Stimulated activated CD8-positive, alpha-beta memory T cell treated with anti-CD3 and anti-CD28 coated beads, Interleukin-4, amount 100 ng/mL, for 1 hour (primary cell): ENCODE data around the gene CES2.
A peak's percentile ranks its signal among the peaks of the same experiment; 100 is the strongest.
"Not testable (repeated sequence)": the region's sequence is repeated elsewhere in the genome, so short reads cannot be mapped to it uniquely, and the experiment has no call there.

Source experiments
- DNase-seq, 2 donors: peaks; one replicate each; pipeline ENCODE4 v3.0.0-alpha.2; 2020; ENCODE audit warnings: low read depth in 2 of 2, low spot score in 1 of 2

CES2 gene

DNA sequence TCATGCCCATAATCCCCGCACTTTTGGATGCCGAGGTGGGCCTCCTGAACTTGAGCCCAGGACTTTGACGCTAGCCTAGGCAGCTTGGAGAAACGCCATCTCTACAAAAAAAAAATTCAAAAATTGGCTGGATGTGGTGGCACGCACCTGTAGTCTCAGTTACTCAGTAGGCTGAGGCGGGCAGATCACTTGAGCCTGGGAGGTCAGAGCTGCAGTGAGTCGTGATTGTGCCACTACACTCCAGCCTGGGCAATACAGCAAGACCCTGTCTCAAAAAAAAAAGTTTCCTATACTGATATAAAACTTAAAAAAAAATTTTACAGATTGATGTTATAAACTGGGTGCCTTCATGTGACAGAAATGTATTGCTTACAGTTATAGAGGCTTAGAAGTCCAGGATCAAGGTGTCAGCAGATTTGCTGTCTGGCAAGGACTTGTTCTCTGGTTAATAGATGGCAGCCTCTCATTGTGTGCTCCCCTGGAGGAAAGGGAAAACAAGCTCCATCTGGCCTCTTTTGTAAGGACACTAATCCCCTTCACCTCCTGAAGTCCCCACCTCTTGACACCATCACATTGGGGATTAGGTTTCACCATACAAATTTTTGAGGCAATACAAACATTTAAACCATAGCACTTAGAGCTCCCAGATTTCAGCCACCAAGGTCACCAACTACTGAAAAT, 17.3 kb downstream of the CES2 start:
- no peak for DNase-seq

DNA sequence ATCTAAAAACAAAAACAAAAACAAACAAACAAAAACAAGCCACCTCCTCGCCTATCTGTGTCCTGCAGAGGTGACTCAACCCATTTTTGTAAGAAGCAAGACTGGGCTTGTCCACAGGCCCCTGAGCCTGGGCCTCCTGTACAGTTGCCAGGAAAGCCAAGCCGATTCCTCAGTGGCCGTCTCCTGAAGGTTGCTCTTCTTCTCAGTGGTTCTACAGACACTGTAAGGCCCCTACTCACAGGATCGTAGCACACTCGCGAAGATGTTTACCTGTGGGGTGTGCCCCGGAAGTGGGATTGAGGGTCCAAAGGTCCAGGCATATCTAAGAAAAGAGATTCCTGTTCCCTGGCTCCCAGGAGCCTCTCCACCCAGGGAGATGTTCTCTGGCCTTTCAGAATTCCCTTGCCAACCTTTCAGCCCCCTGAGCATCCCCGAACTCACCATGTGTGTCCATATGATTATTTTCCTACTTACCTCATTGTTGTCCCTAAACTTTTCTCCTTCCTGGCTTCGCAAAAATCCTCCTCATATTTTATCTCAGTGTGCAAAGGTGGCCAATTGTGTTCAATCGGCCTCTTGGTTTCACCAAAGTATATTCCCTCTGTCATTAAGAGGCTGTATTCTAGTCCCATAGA, 18.3 kb downstream of the CES2 start:
- no peak for DNase-seq

DNA sequence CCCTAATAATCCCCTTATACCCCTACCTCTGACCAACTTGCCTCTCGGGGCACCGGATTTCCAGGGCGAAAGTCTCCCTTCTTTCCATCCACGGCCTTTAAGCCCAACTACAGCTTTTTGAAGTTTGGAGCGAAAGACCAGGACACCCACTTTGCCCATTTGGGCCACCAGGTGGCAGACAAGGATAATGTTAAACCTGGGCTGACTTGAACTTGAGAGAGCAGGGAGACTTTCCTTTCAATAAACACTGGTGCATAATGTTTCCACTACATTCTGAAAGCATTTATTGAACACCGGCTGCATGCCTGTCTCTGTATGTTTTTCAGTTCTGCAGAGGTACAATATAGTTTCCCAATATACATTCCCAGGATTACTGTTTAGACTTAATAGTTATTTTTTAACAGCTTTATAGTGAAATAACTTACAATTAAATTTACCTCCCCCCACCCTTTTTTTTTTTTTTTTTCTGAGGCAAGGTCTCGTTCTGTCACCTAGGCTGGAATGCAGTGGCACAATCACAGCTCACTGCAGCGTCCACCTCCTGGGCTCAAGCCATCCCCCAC, 18.9 kb downstream of the CES2 start:
- DNase-seq = peak; percentile 33 to 50

DNA sequence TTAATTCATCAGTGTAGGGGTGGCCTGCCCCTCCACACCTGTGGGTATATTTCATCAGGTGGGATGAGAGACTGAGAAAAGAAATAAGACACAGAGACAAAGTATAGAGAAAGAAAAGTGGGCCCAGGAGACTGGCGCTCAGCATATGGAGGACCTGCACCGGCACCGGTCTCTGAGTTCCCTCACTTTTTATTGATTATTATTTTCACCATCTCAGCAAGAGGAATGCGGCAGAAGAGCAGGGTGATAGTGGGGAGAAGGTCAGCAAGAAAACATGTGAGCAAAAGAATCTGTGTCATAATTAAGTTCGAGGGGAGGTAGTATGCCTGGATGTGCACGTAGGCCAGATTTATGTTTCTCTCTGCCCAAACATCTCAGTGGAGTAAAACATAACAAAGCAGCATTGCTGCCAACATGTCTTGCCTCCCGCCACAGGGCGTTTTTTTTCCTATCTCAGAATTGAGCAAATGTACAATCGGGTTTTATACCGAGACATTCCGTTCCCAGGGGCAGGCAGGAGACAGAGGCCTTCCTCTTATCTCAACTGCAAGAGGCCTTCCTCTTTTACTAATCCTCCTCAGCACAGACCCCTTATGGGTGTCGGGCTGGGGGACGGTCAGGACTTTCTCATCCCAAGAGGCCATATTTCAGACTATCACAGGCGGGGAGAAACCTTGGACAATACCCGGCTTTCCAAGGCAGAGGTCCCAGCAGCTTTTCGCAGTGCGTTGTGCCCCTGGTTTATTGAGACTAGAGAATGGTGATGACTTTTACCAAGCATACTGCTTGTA, 20.2 kb downstream of the CES2 start:
- not testable (repeated sequence) for DNase-seq

DNA sequence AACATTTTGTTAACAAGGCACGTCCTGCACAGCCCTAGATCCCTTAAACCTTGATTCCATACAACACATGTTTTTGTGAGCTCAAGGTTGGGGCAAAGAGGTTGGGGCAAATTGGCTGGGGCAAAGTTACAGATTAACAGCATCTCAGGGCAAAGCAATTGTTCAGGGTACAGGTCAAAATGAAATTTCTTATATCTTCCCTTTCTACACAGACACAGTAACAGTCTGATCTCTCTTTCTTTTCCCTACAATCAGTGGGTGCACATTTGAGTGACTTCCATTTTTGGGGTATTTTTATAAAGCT, 20.8 kb downstream of the CES2 start:
- DNase-seq = not testable (repeated sequence)

DNA sequence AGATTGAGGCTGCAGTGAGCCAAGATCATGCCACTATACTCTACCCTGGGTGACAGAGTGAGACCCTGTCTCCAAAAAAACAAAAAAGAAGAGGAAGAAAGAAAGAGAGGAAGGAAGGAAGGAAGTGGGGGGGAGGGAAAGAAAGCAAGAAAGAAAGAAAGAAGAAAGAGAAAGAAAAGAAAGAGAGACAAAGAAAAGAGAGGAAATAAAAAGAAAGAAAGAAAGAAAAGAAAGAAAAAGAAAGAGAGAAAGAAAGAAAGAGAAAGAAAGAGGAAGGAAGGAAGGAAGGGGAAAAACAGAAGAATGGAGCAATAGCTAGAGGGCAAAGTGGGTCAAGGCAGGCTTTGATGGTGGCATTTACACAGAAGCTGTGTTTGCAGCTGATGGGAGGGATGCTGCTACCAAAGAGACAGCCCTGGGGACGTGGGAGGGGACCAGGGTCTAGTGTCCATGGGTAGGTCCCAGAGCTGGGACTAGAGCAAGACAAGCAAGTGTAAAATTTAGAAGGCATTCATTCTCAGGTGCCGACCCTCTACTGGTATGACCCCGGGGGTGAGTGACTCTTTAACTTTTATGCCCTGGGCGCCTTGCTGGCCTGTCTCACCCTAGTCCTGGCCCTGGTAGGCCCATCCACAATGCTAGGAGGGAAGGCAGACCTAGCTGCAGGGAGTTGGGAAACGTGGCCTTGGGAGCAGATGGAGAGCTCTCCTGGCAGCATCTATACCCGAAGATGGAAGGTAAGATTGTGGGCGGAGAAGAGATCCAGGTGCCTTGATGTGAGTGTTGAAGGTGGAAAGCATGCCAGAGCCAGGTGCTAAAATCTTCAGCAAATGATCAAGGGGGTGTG, 23.8 kb downstream of the CES2 start:
- DNase-seq = no peak

DNA sequence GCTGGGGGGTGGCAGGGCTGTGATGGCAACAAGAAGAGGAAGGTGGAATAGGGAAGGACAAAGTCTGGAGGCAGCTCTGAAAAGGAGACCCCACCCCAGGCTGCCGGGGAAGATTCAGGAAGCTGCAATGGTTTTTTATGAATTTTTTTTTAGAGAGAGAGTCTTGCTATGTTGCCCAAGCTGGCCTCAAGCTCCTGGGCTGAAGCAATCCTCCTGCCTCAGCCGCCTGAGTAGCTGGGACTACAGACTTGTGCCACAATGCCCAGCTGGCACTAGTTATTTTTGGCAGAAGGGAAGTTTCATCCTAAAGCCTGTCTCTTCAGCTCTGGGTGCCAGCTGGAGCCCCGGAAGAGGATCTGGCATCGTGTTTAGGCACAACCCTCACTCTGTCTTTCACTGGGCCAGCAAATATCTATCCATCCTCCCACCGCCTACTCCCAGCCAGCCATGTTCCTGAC, 24.4 kb downstream of the CES2 start:
- DNase-seq = no peak

DNA sequence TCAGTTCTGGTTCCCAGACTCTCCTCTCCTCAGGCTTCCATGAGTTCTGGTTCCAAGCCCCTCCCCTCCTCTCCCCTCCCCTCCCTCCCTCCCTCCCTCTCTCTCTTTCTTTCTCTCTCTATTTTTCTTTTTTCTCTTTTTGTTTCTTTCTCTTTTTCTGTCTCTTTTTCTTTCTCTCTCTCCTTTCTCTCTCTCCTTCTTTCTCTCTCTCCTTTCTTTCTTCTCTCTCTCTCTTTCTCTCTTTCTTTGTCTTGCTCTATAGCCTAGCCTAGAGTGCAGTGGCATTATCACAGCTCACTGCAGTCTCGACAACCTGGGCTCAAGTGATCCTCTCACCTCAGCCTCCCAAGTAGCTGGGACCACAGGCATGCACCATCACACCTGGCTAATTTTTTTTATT, 25.0 kb downstream of the CES2 start:
- no peak for DNase-seq

DNA sequence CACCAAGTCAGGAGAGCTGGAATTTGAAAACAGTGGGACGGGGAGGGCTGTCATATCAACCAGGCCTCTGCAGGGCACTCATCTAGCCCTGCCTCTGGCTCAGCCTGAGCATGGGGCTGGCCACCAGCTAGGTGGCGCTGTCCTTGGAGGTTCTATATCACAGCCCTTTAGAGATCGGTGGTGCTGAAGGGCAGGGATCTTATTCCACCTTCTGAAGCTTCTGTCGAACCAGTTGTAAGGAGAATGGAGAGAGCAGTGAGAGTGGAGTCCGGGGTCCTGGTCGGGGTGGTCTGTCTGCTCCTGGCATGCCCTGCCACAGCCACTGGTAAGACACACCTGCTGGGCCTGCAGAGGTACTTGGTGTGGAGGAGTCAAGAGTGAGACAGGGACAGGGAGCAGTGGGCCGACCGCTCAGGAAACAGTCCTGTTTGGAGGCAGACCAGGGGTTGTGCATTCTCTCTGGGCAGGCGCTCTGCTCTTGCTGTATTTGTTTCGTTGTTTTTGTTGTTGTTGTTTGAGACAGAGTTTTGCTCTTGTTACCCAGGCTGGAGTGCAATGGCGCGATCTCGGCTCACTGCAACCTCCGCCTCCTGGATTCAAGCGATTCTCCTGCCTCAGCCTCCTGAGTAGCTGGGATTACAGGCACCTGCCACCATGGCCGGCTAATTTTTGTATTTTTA, 25.9 kb downstream of the CES2 start, which contains the start of gene CES3:
Gene CES3, plus strand, starts transcription at position 202 of the 680 bp plus-strand sequence. Its CDS starts 42 bp downstream, at position 244.
- DNase-seq = peak in 1 of 2 donors; percentile 29

DNA sequence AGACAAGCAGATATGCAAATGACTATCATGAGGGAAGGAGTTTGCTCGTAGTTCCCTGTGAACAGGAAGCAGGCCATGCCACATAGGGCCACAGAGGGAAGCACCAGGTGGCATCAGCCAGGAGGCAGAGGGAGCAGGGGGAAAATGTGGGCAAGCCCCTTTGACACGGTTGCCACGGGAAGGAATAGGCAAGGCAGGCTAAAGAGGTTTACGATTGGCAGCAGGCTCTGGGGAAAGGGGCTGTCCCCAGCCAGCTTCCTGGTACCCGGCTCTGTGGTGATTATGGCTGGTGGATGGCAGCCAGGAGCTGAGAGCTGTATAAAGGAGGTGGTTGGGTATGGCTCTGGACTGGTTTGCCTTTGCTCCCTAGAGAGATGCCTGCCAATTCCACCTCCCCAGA, 26.6 kb downstream of the CES2 start:
- no peak for DNase-seq

DNA sequence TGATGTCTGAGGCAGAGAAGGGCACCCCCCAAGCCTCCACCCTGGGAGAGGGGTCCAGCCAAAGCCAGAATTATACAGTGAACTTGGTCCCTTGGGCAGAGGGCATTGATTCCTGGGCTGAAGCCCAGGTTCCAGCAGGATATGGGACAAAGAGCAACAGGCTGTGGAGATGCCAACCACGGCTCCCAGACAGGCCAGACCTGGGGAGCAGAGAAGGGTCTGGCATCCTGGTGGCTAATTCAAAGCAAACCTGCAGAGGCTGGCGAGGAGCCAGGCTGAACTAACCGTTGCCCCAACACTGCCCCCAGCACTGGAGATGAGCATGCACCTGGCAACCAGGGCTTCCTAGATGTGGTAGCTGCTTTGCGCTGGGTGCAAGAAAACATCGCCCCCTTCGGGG, 28.7 kb downstream of the CES2 start:
- DNase-seq = no peak

DNA sequence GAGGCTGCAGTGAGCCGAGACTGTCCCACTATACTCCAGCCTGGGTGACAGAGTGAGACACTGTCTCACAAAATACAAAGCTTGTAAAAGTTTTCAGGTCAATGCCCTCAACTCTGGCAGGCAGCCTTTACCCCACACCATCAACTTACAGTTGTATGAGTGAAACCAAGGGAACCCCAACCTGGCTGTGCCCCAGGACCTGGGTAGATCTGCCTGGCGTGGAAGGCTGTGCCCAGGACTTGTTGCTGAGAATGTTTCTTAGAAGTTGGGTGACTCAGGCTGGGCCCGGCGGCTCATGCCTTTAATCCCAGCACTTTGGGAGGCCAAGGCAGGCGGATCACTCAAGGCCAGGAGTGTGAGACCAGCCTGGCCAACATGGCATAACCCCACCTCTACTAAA, 33.5 kb downstream of the CES2 start:
- DNase-seq = no peak

DNA sequence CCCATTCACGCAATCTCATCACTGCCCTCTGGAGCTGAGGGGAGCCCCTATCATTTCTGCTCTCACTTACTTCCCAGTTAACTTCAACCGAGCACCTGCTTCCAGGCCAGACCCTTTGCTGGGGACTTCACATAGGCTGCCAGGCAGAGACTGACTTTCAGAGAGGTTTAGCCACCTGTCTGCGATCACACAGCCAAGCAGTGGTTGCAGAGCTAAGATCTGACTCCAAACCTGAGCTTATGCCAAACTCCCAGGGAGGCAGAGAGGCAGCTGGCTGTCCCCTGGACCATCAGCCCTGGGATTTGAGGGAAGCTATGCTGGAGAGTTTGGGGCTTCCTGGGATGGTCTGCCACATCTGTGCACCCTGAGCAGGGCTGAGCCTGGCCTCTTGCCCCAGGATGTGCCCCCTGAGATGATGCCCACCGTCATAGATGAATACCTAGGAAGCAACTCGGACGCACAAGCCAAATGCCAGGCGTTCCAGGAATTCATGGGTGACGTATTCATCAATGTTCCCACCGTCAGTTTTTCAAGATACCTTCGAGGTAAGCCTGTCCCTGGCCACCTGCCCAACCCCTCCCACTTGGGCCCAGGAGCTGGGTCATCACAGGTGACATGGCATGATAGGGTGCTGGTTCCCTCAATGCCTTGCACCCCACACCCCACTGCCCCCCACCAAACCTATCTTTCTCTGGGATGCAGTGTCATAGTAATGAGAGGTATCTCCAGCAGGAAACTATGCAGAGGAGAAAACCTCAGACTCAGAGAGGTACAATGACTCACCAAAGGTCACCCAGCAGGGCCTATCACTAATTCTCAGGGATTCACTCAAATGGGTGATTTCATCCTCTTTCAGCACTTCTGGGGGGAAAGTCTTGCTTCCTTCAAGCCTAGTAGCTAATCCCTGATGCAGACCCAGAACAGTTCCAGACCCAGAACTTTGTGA, 35.7 kb downstream of the CES2 start:
- no peak for DNase-seq

DNA sequence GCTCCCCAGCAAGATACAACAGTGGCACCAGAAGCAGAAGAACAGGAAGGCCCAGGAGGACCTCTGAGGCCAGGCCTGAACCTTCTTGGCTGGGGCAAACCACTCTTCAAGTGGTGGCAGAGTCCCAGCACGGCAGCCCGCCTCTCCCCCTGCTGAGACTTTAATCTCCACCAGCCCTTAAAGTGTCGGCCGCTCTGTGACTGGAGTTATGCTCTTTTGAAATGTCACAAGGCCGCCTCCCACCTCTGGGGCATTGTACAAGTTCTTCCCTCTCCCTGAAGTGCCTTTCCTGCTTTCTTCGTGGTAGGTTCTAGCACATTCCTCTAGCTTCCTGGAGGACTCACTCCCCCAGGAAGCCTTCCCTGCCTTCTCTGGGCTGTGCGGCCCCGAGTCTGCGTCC, 37.7 kb downstream of the CES2 start:
- DNase-seq = no peak

DNA sequence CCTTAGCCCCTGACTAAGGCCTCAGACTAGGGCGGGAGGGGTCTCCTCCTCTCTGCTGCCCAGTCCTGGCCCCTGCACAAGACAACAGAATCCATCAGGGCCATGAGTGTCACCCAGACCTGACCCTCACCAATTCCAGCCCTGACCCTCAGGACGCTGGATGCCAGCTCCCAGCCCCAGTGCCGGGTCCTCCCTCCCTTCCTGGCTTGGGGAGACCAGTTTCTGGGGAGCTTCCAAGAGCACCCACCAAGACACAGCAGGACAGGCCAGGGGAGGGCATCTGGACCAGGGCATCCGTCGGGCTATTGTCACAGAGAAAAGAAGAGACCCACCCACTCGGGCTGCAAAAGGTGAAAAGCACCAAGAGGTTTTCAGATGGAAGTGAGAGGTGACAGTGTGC, 38.4 kb downstream of the CES2 start:
- DNase-seq = no peak

DNA sequence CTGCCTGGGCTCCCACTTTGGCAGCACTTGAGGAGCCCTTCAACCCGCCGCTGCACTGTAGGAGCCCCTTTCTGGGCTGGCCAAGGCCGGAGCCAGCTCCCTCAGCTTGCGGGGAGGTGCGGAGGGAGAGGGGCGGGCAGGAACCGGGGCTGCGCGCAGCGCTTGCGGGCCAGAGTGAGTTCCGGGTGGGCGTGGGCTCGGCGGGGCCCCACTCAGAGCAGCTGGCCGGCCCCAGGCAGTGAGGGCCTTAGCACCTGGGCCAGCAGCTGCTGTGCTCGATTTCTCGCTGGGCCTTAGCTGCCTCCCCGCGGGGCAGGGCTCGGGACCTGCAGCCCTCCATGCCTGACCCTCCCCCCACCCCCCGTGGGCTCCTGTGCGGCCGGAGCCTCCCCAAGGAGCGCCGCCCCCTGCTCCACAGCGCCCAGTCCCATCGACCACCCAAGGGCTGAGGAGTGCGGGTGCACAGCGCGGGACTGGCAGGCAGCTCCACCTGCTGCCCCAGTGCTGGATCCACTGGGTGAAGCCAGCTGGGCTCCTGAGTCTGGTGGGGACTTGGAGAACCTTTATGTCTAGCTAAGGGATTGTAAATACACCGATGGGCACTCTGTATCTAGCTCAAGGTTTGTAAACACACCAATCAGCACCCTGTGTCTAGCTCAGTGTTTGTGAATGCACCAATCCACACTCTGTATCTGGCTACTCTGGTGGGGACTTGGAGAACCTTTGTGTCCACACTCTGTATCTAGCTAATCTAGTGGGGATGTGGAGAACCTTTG, 39.0 kb downstream of the CES2 start:
- not testable (repeated sequence) for DNase-seq

DNA sequence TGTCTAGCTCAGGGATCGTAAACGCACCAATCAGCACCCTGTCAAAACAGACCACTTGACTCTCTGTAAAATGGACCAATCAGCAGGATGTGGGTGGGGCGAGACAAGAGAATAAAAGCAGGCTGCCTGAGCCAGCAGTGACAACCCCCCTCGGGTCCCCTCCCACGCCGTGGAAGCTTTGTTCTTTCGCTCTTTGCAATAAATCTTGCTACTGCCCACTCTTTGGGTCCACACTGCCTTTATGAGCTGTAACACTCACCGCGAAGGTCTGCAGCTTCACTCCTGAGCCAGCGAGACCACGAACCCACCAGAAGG, 39.6 kb downstream of the CES2 start:
- DNase-seq = not testable (repeated sequence)

DNA sequence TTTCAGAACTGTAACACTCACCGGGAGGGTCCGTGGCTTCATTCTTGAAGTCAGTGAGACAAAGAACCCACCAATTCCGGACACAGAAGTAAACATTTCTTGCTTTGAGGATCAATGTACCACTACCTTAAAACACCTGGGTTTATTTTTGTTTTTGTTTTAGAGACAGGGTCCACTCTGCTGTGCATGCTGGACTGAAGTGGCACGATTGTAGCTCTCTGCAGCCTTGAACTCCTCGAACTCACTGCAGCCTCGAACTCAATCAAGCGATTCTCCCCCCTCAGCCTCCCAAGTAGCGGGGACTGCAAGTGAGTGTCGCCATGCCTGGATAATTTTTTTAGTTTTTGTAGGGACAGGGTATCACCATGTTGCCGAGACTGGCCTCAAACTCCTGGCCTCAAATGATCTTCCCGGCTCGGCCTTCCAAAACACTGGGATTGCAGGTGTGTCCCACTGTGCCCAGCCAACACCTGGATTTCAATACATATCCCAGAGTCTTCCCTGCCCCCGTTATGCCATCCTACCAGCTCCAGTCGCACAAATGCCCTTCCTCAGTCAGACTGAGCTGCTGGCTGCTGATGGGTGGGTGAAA, 40.1 kb downstream of the CES2 start:
- no peak for DNase-seq
